ENCODE results near the gene SLC8B1.
"Not testable (repeated sequence)": the region's sequence is repeated elsewhere in the genome, so short reads cannot be mapped to it uniquely, and the experiment has no call there.

The SLC8B1 gene

GRCh38 chr12:113354192-113354591 lies 19.3 kb upstream of the SLC8B1 start:
- DNase-seq: not testable (repeated sequence)

- DNase-seq: no peak
These were observed 16.2 kb upstream of the SLC8B1 start for GRCh38 chr12:113351089-113351488.

- no peak for DNase-seq
These were observed 14.1 kb upstream of the SLC8B1 start for GRCh38 chr12:113348849-113349536.

DNA sequence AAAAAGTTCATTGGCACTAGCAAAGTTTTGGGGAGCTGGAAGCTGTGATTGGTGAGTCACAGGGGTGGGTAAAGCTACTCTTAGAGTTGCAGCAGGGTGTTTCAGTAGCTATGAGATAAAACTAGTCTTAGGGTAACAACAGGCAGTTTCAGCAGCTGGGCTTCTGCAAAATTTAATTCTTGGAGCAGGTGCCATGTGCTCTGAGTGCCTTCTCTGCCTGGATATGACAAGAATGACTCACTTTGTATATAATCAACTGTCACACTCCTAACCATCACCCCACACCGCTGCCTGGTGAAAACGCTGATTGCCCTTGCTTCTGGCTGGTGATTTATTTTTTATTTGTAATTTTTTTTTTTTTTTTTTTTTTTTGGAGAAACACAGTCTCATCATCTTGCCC lies 13.0 kb upstream of the SLC8B1 start:
- no peak for DNase-seq

- DNase-seq: no peak
These were observed 12.2 kb upstream of the SLC8B1 start for GRCh38 chr12:113347107-113347506.

GRCh38 chr12:113346353-113346752 lies 11.4 kb upstream of the SLC8B1 start:
- no peak for DNase-seq

- DNase-seq: no peak
These were observed 10.4 kb upstream of the SLC8B1 start for GRCh38 chr12:113345318-113345717.

GRCh38 chr12:113341535-113341934 lies 6.6 kb upstream of the SLC8B1 start:
- no peak for DNase-seq

DNA sequence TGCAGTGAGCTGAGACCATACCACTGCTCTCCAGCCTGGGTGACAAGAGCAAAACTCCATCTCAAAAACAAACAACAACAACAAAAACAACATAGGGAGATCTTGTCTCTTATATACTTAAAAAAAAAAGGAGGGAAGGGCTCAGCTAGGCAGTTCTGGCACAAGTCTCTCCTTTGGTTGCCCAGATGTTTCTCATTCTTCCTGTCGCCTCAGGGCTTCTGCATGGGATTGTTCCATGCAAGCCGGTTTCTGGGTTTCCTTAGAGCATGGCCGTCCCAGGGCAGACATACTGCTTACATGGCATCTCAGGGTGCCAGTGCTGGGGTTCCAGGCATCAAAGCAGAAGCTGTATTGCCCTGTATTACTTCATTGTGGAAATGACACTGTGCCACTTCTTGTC lies 5.2 kb upstream of the SLC8B1 start:
- no peak for DNase-seq

- no peak for DNase-seq
These were observed 4.6 kb upstream of the SLC8B1 start for GRCh38 chr12:113339540-113339939.

GRCh38 chr12:113333877-113334785 lies 778 bp downstream of the SLC8B1 start:
- no peak for DNase-seq

GRCh38 chr12:113333418-113333750 lies 1.5 kb downstream of the SLC8B1 start:
- DNase-seq: no peak

- no peak for DNase-seq
These were observed 2.1 kb downstream of the SLC8B1 start for GRCh38 chr12:113332688-113333417.

DNA sequence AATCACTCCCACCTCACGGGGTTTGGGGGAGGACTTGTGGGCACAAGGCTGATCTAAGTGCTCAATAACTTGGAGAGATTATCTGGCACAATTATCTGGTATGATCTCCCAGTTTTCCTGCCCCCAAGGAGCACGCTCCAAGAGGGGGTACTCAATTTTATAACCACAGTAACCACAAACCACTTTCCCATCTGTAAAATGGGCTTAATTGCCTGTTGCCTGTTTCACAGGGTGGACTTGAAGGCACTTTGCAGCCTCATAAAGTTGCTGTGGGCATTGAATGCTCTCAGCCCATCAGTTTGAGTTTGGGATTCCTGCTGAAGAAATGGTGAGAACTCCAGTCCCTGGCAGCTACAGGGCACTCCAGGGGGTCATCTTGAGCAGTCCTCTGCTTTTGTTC lies 4.4 kb downstream of the SLC8B1 start:
- DNase-seq: no peak

DNA sequence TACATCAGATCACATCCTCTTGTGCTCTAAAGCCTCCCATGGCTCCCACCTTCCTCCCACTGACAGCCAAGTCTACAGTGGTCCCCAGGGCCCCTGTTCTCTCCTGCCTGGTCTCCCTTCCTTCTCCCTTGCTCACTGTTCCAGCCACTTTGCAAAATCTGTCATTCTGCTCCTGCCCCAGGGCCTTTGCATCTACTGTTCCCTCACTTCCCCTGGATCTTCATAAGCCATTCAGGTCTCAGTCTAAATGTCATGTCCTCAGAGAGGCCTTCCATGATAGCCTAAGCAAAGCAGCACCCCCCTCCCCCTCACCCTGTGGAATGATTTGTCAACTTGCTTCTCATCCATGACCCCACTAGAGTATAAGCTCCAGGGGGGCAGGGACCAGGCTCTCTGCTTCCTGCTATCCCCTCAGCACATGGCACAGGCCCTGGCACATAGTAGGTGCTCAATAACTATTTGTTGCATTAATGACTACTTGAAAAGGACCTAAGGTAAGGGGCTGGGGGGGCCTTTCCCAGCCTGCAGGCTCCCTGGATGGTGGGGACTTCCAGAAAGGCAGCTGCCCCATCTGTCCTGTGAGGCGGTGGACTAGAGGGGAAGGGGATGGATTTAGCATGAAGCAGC lies 5.0 kb downstream of the SLC8B1 start:
- no peak for DNase-seq

GRCh38 chr12:113329022-113329790 lies 5.7 kb downstream of the SLC8B1 start:
- no peak for DNase-seq

GRCh38 chr12:113328368-113328889 lies 6.5 kb downstream of the SLC8B1 start:
- no peak for DNase-seq

GRCh38 chr12:113326775-113327395 lies 8.0 kb downstream of the SLC8B1 start:
- DNase-seq: no peak

DNA sequence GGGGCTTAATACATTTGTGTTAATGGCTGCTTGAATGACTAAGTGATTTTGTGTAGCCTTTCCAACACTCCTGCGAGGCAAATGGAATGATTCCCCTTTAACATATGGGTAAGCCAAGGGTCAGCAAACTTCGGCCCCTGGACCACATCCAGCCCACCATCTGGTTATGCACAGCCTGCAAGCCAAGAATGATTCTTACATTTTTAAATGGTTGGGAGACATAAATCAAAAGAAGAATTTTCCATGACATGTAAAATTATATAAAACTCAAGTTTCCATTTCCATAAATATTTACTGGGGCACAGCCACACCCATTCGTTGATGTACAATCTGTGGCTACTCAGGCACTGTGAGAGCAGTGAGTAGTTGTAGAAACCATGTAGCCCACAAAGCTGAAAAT lies 9.0 kb downstream of the SLC8B1 start:
- DNase-seq: no peak

DNA sequence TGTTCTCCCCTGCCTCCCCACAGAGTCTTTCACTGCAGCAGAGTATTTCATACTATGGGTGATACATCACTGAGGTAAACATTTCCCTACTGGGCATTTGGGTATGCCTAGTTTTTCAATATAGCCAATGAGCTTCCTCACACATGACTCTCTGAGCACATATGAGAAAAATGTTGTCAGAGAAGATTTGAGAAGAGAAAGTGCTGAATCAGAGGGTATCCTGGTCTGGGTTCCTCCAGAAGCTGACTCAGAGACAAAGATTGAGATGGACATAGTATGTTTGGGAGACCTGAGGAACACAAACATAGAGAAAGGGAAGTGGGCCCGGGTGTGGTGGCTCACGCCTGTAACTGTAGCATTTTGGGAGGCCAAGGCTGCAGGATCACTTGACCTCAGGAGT lies 12.6 kb downstream of the SLC8B1 start:
- DNase-seq: peak; percentile 28

DNA sequence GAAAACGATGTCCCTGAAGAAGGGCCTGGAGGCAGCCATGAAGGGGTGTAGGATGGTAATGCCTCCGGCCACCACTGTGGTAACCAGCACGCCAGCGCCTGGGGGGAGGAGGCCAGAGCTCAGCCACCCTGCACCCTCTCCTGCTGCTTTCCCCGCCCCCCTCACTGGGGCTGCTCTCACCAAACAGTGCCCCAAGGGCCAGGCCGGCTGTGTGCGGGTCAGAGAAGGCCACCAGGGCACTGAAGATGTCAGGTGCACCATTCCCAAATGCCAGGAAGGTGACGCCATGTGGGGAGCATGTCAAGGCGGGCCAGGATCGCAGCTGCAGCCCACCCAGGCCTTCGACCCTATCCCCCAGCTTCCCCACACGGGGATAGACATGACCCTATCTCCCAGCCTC lies 14.5 kb downstream of the SLC8B1 start:
- DNase-seq: no peak

Data from amniotic stem cell (primary cell).